IPS-11a (cell line): ENCODE data around the gene ST6GAL1.

Experiments used
- H3K4me3 ChIP-seq: one replicate; pipeline ENCODE4 v1.5.1; 2013; ENCODE audit warnings: low read depth, low read length, control low read depth

The ST6GAL1 gene

DNA sequence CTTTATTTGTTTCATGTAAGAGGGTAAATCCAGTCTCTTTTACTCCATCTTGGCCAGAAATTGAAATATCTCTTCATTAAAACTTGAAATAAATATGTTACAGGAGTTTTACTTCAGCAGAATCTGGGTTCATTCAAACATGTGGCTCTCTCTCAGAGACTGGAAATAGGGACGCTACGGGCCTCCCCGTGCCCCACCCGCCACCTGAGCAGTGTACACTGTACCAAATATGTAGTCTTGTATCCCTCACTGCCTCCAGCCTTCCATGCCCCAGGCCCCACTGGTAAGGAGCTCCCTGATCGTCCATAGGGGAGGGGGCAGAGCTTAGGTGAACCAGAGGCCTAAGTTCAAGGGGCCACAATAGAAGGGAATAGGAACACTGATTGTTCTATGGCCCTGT lies 172.9 kb downstream of the ST6GAL1 start:
- no peak overlapping the region for H3K4me3 ChIP-seq

DNA sequence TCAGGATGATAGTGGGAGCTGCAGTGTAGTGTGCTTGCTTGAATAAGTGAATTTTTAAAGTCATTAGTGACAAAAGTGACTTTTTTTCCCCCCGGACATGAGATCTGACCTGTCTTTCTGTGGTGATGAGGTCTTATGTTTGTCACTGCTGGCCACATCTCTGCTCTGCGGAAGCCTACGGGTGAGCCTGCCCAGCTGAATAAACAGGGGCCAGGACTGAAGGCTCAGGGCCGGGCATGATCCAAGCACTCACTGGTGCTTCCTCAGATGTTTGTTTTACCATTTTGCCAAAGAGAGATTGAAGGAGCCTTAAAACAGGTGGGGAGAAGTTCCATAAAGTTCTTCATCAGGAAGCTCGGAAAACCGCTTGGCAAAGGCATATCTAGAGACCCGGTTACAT lies 174.0 kb downstream of the ST6GAL1 start:
- H3K4me3 ChIP-seq: no peak overlapping the region

DNA sequence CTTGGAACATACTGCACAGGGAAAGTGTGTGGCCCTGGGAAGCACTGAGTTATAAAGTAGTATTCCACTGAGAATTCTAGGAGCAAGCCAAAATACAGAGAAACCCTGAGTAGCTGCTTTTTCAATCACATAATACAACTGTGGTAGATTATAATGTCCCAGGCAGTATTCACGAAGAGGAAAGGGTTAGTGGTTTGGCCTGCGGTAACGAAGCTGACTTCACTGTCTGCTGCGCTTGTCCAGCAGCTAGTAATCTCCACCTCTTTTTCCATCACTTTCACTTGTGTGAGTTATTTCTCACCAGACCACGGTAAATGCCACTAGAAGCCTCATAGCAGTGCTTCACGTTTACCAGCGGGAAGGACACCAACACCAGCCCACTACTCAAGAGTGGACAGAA lies 174.6 kb downstream of the ST6GAL1 start:
- no peak overlapping the region for H3K4me3 ChIP-seq

DNA sequence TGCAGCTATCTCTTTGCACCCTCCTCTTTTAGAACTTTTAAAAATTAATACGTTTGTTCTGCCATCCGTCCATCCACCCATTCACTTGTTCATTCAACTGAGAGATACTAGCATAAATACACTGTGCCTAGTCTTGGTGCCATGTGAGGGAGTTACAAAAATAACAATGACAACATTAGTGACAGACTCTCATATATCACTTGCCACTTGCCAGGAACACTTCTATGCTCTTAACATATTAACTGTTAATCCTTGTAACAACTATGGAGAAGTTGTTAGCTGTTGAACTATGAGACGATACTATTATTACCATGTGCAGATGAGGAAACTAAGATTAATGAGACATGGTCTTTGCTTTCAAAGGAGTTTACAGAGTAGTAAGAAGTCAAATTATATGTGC lies 175.4 kb downstream of the ST6GAL1 start:
- H3K4me3 ChIP-seq: no peak overlapping the region

DNA sequence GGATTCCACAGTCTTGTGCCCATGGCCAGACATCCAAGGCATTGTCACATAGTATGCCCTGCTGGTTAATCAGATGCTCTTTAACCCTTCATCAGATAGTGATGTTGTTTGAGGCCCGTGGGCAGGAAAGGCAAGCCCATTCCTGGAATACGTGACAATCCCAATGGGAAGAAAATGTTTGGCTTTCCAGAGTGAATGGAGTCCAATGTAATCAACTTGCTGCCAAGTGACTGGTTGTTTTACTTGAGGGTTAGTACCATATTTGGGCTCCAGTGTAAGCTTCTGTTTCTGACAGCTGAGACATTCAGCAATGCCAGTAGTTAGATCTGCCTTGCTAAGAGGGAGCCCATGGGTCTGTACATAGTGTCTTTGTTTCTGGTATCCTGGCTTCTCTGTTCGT lies 177.7 kb downstream of the ST6GAL1 start:
- no peak overlapping the region for H3K4me3 ChIP-seq

DNA sequence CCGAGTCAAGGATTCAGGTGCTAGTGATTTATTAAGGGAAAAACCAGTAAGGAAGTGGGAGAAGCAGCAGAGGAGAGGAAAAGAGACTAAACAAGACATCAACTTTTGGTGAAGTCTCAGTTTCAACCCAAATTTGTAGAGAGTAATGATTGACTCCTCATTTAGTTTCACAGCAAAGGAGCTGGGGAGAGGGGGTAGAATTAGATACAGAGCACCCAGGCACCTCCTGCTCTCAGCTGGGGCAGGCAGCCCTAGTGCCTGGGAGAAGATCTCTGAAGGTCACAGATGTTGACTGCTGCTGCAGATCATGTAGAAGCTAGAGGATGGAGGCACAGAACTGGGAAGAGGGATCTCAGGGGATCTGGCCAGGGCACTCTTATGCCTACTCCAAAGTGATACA lies 179.8 kb downstream of the ST6GAL1 start:
- H3K4me3 ChIP-seq: no peak overlapping the region

DNA sequence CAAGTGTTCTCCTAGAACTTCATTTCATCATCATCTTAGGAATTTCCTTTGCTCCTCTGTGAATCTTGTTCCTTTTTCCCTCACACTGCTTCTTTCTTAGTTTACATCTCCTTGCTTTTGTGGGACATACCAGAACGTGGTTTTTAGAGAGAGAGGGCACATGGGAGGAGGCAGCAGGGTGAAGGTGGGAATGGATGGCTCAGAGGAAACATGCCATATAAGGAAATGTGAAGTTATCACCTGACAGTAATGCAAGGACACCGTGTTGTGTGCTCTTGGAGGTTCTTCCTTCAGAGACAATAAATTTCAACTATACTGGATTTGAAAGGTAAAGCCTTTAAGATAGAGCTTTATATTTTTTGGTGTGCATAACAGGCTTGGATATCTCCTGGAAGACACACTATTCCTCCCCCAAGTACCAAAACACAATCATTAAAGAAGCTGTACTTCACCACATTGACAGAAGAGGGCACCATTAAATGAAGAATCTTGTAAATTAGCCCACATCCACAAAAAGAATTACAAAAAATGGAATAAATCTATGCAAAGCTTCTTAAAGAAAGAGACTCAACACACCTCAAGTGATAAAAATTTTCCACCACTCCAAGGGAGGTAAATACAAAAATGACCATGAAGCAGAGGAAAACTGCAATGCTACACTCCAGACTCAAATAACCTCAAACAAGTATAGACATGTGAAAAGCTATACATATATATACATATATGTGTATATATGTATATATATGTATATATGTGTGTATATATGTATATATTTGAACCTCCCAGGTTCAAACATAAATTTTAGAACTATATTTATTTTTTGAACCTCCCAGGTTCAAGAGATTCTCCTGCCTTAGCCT lies 182.8 kb downstream of the ST6GAL1 start:
- no peak overlapping the region for H3K4me3 ChIP-seq

DNA sequence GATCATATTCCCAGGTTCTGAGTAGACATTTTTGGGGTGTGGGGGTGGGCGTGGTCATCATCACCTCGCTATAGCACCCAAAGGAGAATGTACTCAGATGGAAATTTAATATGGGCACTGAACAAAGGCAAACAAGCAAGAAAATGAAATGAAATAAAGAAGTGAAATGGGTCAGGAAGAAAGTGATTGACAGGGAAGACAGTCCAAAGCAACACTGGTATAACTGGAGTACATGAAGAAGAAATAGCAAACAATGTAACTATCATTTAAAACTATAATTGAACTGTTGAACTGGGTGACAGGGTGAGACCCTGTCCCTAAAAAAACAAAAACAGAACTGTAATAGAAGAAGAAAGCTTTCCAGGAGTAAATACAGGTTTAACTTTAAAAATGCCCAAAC lies 184.2 kb downstream of the ST6GAL1 start:
- H3K4me3 ChIP-seq: no peak overlapping the region

DNA sequence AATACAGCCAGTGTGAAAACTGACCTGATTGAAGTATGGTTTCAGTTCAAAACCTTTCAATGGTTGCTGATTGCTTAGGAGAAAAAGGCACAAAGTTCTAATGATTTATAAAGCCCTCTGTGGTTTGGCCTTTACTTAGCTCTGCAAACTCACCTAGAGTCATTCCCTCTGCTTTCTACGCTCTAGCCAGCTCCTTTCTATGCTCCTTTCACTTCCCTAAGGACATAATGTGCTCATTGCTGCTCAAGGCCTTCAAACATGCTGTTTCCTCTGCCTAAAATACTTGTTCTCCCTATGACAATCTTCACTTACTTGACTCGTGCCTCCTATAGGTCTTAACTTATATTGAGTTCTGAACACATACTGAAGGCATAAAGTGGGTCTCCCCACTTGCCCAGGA lies 190.0 kb downstream of the ST6GAL1 start:
- H3K4me3 ChIP-seq: no peak overlapping the region

DNA sequence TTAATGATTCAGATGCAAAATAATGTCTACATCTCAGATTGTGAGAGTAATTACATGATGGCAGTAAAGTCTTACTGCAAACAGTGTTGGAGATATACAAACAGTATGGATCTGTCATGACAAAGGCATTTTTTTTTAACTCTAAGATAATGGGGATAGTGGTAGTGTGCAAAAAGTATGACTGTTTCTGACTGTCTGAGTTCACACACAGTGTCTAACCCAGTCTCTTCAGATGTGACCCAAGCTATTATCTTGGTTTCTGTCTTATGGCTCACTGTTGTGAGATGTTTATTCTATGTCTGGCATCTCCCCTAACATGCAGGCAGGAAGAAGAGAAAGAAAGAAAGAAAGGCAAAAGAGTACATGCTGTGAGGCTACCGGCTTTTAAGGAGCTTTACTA lies 191.9 kb downstream of the ST6GAL1 start:
- no peak overlapping the region for H3K4me3 ChIP-seq

DNA sequence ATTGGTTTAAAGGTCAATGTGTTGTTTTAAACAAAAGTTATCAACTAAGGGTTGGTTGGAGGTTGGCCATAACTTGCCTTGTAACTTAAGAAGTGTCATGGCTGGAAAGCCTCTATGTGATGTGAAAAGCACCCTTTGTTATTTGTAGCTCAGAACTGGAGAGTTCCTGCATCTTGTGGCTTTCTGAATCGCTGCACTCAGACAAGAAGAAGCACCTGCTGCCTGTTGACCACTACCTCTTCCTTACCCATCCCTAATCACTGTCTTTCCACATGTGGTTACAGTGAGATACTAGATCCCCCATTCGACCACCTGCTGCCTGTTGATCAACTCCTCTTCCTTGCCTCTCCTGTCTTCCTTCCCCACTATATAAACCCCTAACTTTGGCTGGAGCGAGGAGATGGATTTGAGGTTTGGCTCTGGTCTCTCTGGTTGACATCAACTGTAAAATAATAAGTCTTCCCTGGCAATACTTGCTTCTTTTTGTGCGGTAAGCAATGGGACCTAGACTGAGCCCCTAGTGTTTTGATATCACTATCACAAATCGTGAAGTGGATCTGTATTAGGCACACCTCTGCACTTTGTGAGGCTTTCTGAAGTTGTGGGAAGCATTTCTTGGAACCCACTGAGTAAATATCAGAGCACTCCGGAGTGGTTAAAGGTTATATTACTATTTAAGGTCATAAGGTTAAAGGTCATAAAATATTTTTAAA lies 195.1 kb downstream of the ST6GAL1 start:
- H3K4me3 ChIP-seq: no peak overlapping the region
